ENCODE data around the gene SP1. TPM values are rescaled to one million over a fixed set of nuclear protein-coding genes. Genes with fewer than 3 reads are reported as not detected.

The SP1 gene
- total and polyA plus RNA-seq, 9 of the 15 experiments (the other 6 are each of a cell fraction or from before 2014, with no cell fraction given): 8.0 to 65.5 (median 41.6) TPM

DNA sequence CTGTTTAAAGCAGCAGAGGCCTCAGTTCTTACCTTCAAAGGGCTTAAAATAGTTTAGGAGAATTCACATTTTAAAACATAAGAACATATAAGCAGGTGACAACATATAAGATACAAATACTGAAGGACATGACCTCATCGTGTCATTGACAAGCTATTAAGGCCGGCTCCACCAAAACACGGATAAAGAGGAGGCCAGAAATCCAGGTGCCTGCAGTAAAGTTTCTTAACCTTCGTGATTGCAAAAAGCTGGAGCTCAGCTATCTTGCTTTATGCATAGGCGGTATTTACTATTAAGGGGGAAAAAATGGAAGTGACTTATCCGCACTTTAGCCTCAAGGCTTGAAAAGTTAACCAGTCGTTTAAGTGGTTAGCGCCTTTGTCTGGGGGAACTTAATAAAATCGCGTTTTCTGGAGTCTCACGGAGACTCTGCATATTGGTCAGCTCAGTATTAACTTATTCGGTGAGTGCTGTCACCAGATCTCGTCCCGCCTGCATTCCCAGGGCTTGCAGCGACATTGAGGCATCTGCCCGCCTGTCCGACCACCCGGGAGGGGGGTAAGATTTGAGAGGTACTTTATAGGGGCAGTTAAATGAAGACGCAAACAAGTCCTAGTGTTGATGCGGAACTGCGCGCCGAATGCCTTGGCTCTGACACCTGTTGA, 1.1 kb upstream of the SP1 start (continued):
- TF ChIP-seq, protein P1, sequence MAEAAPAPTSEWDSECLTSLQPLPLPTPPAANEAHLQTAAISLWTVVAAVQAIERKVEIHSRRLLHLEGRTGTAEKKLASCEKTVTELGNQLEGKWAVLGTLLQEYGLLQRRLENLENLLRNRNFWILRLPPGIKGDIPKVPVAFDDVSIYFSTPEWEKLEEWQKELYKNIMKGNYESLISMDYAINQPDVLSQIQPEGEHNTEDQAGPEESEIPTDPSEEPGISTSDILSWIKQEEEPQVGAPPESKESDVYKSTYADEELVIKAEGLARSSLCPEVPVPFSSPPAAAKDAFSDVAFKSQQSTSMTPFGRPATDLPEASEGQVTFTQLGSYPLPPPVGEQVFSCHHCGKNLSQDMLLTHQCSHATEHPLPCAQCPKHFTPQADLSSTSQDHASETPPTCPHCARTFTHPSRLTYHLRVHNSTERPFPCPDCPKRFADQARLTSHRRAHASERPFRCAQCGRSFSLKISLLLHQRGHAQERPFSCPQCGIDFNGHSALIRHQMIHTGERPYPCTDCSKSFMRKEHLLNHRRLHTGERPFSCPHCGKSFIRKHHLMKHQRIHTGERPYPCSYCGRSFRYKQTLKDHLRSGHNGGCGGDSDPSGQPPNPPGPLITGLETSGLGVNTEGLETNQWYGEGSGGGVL (CRISPR knock-in tag; IDR thresholded peaks at IDR 0.05): no peak
- TF ChIP-seq NR3C1 (CRISPR knock-in tag; IDR thresholded peaks at IDR 0.05) (no peak), HDGF (IDR thresholded peaks at IDR 0.05) (no peak), TSC22D4 (tag; IDR thresholded peaks at IDR 0.05) (no peak), PHTF2 (CRISPR knock-in tag; IDR thresholded peaks at IDR 0.05) (no peak), PHB (CRISPR knock-in tag; IDR thresholded peaks at IDR 0.05) (no peak), RBM22 (IDR thresholded peaks at IDR 0.05; ENCODE audit: low read depth, low read length, poor library complexity, severe bottlenecking) (no peak), ZNF77 (CRISPR knock-in tag; IDR thresholded peaks at IDR 0.05) (no peak), OTX1 (CRISPR knock-in tag; IDR thresholded peaks at IDR 0.05) (peak; percentile 82; the same call in 1 of the 2 replicates), MCM3 (IDR thresholded peaks at IDR 0.05) (no peak), MIER1 (IDR thresholded peaks at IDR 0.05; ENCODE audit: low read depth) (no peak), KDM5B (IDR thresholded peaks at IDR 0.05; ENCODE audit: insufficient replicate concordance, low read depth, low read length) (no peak), HDAC6 (IDR thresholded peaks at IDR 0.05; ENCODE audit: low read depth, low read length) (no peak), GABPA (tag; conservative IDR thresholded peaks at IDR 0.05; ENCODE audit: low read depth) (no peak), ASH1L (IDR thresholded peaks at IDR 0.05; ENCODE audit: borderline replicate concordance, low read depth, partially characterized antibody) (no peak), CREBBP (IDR thresholded peaks at IDR 0.05; ENCODE audit: low read depth, low read length) (no peak), CCAR2 (IDR thresholded peaks at IDR 0.05; ENCODE audit: low read depth, low read length) (no peak), SMARCC2 (IDR thresholded peaks at IDR 0.05; ENCODE audit: low read depth) (no peak)
- TF ChIP-seq, protein P2, sequence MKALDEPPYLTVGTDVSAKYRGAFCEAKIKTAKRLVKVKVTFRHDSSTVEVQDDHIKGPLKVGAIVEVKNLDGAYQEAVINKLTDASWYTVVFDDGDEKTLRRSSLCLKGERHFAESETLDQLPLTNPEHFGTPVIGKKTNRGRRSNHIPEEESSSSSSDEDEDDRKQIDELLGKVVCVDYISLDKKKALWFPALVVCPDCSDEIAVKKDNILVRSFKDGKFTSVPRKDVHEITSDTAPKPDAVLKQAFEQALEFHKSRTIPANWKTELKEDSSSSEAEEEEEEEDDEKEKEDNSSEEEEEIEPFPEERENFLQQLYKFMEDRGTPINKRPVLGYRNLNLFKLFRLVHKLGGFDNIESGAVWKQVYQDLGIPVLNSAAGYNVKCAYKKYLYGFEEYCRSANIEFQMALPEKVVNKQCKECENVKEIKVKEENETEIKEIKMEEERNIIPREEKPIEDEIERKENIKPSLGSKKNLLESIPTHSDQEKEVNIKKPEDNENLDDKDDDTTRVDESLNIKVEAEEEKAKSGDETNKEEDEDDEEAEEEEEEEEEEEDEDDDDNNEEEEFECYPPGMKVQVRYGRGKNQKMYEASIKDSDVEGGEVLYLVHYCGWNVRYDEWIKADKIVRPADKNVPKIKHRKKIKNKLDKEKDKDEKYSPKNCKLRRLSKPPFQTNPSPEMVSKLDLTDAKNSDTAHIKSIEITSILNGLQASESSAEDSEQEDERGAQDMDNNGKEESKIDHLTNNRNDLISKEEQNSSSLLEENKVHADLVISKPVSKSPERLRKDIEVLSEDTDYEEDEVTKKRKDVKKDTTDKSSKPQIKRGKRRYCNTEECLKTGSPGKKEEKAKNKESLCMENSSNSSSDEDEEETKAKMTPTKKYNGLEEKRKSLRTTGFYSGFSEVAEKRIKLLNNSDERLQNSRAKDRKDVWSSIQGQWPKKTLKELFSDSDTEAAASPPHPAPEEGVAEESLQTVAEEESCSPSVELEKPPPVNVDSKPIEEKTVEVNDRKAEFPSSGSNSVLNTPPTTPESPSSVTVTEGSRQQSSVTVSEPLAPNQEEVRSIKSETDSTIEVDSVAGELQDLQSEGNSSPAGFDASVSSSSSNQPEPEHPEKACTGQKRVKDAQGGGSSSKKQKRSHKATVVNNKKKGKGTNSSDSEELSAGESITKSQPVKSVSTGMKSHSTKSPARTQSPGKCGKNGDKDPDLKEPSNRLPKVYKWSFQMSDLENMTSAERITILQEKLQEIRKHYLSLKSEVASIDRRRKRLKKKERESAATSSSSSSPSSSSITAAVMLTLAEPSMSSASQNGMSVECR (CRISPR knock-in tag; IDR thresholded peaks at IDR 0.05): no peak
- TF ChIP-seq, protein P3, sequence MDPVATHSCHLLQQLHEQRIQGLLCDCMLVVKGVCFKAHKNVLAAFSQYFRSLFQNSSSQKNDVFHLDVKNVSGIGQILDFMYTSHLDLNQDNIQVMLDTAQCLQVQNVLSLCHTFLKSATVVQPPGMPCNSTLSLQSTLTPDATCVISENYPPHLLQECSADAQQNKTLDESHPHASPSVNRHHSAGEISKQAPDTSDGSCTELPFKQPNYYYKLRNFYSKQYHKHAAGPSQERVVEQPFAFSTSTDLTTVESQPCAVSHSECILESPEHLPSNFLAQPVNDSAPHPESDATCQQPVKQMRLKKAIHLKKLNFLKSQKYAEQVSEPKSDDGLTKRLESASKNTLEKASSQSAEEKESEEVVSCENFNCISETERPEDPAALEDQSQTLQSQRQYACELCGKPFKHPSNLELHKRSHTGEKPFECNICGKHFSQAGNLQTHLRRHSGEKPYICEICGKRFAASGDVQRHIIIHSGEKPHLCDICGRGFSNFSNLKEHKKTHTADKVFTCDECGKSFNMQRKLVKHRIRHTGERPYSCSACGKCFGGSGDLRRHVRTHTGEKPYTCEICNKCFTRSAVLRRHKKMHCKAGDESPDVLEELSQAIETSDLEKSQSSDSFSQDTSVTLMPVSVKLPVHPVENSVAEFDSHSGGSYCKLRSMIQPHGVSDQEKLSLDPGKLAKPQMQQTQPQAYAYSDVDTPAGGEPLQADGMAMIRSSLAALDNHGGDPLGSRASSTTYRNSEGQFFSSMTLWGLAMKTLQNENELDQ (CRISPR knock-in tag; IDR thresholded peaks at IDR 0.05; ENCODE audit: borderline replicate concordance): no peak
